ENCODE data around the gene CCR7. TPM values are rescaled to one million over a fixed set of nuclear protein-coding genes. Genes with fewer than 3 reads are reported as not detected.
"Not testable (repeated sequence)": the region's sequence is repeated elsewhere in the genome, so short reads cannot be mapped to it uniquely, and the experiment has no call there.

The CCR7 gene
- total RNA-seq, 1 donor from 2014 or later, result 0.51 TPM

DNA sequence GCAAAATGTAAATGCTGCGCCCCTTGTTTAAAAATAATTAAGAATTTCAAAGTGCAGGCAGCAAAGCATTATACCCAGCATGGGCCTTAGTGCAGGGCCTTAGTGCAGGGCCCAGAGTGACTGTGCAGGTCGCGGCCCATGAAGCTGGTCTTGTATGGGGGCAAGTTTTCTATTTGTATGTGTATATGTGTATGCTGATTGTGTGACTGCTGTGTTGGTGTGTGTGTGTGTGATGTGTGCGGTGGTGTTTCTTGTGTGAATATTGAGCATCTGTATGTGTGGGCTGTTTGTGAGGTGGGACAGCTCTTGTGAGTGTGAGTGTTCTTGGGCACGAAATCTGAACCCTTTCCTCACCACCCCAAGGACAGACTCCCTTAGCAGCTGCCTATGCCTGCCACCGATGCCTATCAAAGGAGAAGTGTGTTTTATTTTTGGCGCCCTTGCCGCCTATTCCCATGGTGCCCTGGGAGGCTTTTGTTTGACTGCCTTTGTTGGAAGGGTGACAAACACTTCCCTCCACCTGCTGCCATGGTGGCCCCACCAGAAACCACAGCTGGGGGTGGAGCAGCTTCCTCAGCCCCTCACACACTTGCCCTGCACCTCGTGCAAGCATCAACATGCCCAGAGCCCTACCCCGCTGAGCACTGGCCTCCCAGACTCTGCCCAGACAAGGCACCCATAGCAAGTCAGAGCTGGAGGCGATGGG lies 18.0 kb downstream of the CCR7 start:
- H3K4me1 Mint-ChIP-seq (ENCODE audit: unreplicated experiment), result peaks cover 22% of the 10 kb centered on the region
- no peaks in the 10 kb centered on the region for H3K9me3 Mint-ChIP-seq (ENCODE audit: unreplicated experiment)
- no peak for DNase-seq (ENCODE audit: low spot score)
- H3K36me3 Mint-ChIP-seq (ENCODE audit: low read depth, unreplicated experiment), result no peaks in the 10 kb centered on the region
- TF ChIP-seq, protein P1, sequence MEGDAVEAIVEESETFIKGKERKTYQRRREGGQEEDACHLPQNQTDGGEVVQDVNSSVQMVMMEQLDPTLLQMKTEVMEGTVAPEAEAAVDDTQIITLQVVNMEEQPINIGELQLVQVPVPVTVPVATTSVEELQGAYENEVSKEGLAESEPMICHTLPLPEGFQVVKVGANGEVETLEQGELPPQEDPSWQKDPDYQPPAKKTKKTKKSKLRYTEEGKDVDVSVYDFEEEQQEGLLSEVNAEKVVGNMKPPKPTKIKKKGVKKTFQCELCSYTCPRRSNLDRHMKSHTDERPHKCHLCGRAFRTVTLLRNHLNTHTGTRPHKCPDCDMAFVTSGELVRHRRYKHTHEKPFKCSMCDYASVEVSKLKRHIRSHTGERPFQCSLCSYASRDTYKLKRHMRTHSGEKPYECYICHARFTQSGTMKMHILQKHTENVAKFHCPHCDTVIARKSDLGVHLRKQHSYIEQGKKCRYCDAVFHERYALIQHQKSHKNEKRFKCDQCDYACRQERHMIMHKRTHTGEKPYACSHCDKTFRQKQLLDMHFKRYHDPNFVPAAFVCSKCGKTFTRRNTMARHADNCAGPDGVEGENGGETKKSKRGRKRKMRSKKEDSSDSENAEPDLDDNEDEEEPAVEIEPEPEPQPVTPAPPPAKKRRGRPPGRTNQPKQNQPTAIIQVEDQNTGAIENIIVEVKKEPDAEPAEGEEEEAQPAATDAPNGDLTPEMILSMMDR (IDR thresholded peaks at IDR 0.05; ENCODE audit: unreplicated experiment), result no peak
- H3K27me3 Mint-ChIP-seq (ENCODE audit: unreplicated experiment), result peaks cover 12% of the 10 kb centered on the region
- H3K4me3 Mint-ChIP-seq (ENCODE audit: unreplicated experiment), result no peak overlapping the region
- no peak overlapping the region for H3K27ac Mint-ChIP-seq (ENCODE audit: unreplicated experiment)

DNA sequence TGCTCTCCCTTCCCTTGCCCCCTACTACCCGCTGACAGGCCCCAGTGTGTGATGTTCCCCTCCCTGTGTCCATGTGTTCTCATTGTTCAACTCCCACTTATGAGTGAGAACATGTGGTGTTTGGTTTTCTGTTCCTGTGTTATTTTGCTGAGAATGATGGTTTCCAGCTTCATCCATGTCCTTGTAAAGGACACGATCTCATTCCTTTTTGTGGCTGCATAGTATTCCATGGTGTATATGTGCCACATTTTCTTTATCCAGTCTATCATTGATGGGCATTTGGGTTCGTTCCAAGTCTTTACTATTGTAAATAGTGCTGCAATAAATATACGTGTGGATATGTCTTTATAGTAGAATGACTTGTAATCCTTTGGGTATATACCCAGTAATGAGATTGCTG lies 18.8 kb downstream of the CCR7 start:
- Mint-ChIP-seq H3K4me3 (ENCODE audit: unreplicated experiment) (peak overlapping the region; percentile 18), H3K27me3 (ENCODE audit: unreplicated experiment) (peaks cover 12% of the 10 kb centered on the region), H3K4me1 (ENCODE audit: unreplicated experiment) (peaks cover 28% of the 10 kb centered on the region)
- not testable (repeated sequence) for H3K9me3 Mint-ChIP-seq (ENCODE audit: unreplicated experiment); H3K36me3 Mint-ChIP-seq (ENCODE audit: low read depth, unreplicated experiment); DNase-seq (ENCODE audit: low spot score); H3K27ac Mint-ChIP-seq (ENCODE audit: unreplicated experiment)

DNA sequence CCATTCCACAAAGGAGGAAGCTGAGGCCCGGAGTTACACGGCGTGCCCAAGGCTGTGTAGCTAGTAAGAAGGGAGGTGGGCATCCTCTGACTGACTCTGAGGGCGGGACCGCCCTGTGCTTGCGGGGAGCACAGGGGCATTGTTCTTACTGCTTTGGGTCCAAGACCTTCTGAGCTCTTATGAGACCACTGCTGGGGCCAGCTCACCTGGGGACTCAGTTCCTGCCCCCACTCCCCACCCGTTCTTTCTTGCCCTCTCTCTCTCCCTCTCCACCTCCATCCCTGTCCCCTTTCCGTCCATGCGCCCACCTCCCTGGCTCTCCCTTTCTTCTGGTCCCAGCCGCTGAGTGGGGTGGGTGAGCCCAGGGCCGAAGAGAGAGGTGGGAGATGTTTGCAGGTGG lies 19.6 kb downstream of the CCR7 start:
- H3K27me3 Mint-ChIP-seq (ENCODE audit: unreplicated experiment), result peaks cover 8% of the 10 kb centered on the region
- TF ChIP-seq, protein P1 (IDR thresholded peaks at IDR 0.05; ENCODE audit: unreplicated experiment), result no peak
- H3K9me3 Mint-ChIP-seq (ENCODE audit: unreplicated experiment), result no peaks in the 10 kb centered on the region
- no peak overlapping the region for H3K27ac Mint-ChIP-seq (ENCODE audit: unreplicated experiment)
- H3K4me1 Mint-ChIP-seq (ENCODE audit: unreplicated experiment), result peaks cover 34% of the 10 kb centered on the region
- no peak overlapping the region for H3K4me3 Mint-ChIP-seq (ENCODE audit: unreplicated experiment)
- H3K36me3 Mint-ChIP-seq (ENCODE audit: low read depth, unreplicated experiment), result no peaks in the 10 kb centered on the region
- DNase-seq (ENCODE audit: low spot score), result no peak

DNA sequence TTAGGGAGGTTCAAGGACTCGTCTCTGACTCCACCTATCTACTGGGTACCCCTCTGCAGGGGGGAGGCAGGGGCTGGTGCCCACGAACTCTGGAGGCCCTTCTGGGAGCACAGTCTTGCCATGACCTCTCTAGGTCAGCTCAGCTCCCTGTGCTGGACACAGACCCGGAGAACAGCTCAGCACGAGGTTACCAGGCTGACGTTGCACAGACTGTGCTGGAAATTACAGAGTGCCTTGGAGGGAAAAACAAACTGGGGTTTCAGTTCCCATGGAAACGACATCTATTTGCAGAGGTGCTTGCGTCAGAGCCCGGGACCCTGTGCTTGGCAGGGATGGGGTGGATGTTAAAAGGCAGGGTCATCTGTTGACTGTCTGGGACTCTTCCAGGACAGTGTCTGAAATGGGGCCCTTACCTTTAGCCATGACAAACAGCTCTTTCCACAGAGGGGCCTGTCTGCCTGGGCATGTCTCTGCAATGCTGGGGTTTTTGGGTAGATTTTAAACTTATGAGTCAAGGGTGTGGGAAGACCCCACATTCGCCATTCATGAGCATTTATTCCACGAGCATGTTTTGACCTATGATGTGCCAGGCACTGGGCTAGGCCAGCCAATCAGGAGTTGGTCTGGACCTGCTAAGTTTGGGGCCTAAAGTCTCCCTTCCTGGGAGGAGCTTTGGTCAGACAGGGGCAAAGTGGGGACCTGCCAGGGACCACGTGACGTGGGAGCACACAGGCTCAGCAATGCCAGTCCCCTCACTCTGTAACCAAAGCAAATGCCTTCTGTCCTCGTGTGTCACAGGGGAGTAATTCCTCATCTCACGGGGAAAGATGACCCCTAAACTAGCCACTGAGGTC lies 22.5 kb downstream of the CCR7 start:
- DNase-seq (ENCODE audit: low spot score), result no peak
- Mint-ChIP-seq H3K4me3 (ENCODE audit: unreplicated experiment) (no peak overlapping the region), H3K36me3 (ENCODE audit: low read depth, unreplicated experiment) (no peaks in the 10 kb centered on the region), H3K27me3 (ENCODE audit: unreplicated experiment) (peaks cover 10% of the 10 kb centered on the region), H3K27ac (ENCODE audit: unreplicated experiment) (peak overlapping the region; percentile 80), H3K4me1 (ENCODE audit: unreplicated experiment) (peaks cover 41% of the 10 kb centered on the region), H3K9me3 (ENCODE audit: unreplicated experiment) (no peaks in the 10 kb centered on the region)
- TF ChIP-seq, protein P1 (IDR thresholded peaks at IDR 0.05; ENCODE audit: unreplicated experiment), result no peak

DNA sequence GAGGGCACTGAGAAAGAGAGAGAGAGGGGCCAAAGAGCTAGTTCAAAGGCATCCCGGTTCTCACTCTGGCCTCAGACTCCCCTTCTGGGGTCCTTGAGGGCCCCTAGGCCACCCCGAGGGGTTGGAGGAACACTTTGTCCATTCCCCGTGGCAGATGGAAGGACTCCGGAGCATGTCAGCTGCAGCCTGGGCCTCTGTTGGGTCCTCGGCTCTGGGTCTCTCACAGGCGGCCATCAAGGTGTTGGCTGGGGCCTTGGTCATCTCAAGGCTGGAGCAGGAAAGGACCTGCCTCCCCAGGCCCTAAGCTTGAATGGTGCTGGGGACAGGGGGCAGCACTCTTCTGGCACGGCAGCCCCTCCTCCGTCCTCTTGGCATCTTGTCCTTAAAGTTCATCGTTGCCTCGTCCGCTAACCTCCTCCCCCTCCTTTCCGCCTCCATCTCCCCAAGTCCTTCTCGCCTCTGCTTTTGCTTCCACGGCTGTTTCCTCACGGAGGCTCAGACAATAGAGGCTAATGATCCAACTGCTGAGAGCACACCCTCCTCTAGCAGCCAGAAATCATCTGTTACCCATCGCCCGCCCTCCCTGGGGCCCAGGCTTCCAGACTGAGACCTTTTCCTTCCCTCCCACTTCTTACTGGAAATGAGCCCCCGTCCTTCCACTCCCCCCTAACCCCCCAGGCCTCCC lies 23.3 kb downstream of the CCR7 start:
- Mint-ChIP-seq H3K36me3 (ENCODE audit: low read depth, unreplicated experiment) (no peaks in the 10 kb centered on the region), H3K4me3 (ENCODE audit: unreplicated experiment) (peak overlapping the region; percentile 33), H3K4me1 (ENCODE audit: unreplicated experiment) (peaks cover 49% of the 10 kb centered on the region), H3K27me3 (ENCODE audit: unreplicated experiment) (peaks cover 14% of the 10 kb centered on the region), H3K9me3 (ENCODE audit: unreplicated experiment) (no peaks in the 10 kb centered on the region), H3K27ac (ENCODE audit: unreplicated experiment) (peak overlapping the region; percentile 80)
- TF ChIP-seq, protein P1 (IDR thresholded peaks at IDR 0.05; ENCODE audit: unreplicated experiment), result no peak
- no peak for DNase-seq (ENCODE audit: low spot score)
